WTC11 (cell line): ENCODE measurements around the gene MIX23. TPM values are rescaled to one million over a fixed set of nuclear protein-coding genes. Genes with fewer than 3 reads are reported as not detected.

Source experiments
- ATAC-seq: fragments of 200-7000 bp; cut with Tn5 transposase; 2 replicates; pipeline ENCODE4 v1.10.0; 2021; ENCODE audit warnings: mild to moderate bottlenecking, moderate library complexity
- CTCF ChIA-PET: fragments of 300-600 bp; sonication (Branson Sonifier 250); formaldehyde crosslinking; loops from one replicate; lab custom pipeline; 2021; ENCODE audit warnings: antibody characterized with exemption; lab: Charles Lee
- POLR2A ChIA-PET: fragments of 350-600 bp; sonication (Branson Sonifier 250); formaldehyde crosslinking; loops from one replicate; lab custom pipeline; 2021; ENCODE audit warnings: antibody characterized with exemption; lab: Charles Lee
- DNase-seq: peaks from one replicate; pipeline ENCODE4 v3.0.0; 2021; ENCODE audit warnings: low spot score
- H3K27ac Mint-ChIP-seq: 2 replicates; pipeline ENCODE4 v1.8.0; 2021; ENCODE audit warnings: mixed read lengths
- H3K27me3 Mint-ChIP-seq: 2 replicates; pipeline ENCODE4 v1.8.0; 2021; ENCODE audit warnings: low read depth, mild to moderate bottlenecking, moderate library complexity, mixed read lengths
- H3K36me3 Mint-ChIP-seq: 2 replicates; pipeline ENCODE4 v1.8.0; 2021; ENCODE audit warnings: mixed read lengths
- H3K4me1 Mint-ChIP-seq: 2 replicates; pipeline ENCODE4 v1.8.0; 2022; ENCODE audit warnings: mixed read lengths
- H3K4me3 Mint-ChIP-seq: 2 replicates; pipeline ENCODE4 v1.8.0; 2021; ENCODE audit warnings: mild to moderate bottlenecking, moderate library complexity, mixed read lengths
- H3K9me3 Mint-ChIP-seq: 2 replicates; pipeline ENCODE4 v1.8.0; 2021; ENCODE audit warnings: mixed read lengths
- ARID4B ChIP-seq: sonication (generic); formaldehyde crosslinking; IDR thresholded peaks from 2 replicates; pipeline ENCODE4 v1.8.0; 2023; ENCODE audit warnings: missing genetic modification reagents, mild to moderate bottlenecking, borderline replicate concordance
- ATF3 ChIP-seq: sonication (generic); formaldehyde crosslinking; conservative IDR thresholded peaks from 2 replicates; pipeline ENCODE4 v1.8.1; 2022; ENCODE audit warnings: mild to moderate bottlenecking, missing genetic modification reagents
- CREB1 ChIP-seq: sonication (generic); formaldehyde crosslinking; IDR thresholded peaks from 2 replicates; pipeline ENCODE4 v1.8.0; 2023; ENCODE audit warnings: mild to moderate bottlenecking, missing genetic modification reagents
- CREM ChIP-seq: sonication (generic); formaldehyde crosslinking; IDR thresholded peaks from 2 replicates; pipeline ENCODE4 v1.8.1; 2022; ENCODE audit warnings: mild to moderate bottlenecking, missing genetic modification reagents, moderate library complexity
- E2F5 ChIP-seq: sonication (generic); formaldehyde crosslinking; IDR thresholded peaks from 2 replicates; pipeline ENCODE4 v1.8.1; 2022; ENCODE audit warnings: mild to moderate bottlenecking, moderate library complexity, missing genetic modification reagents
- MXD4 ChIP-seq: fragments of 250-450 bp; sonication (Bioruptor Pico); IDR thresholded peaks from 2 replicates; pipeline ENCODE4 v1.8.0; 2021; ENCODE audit warnings: mild to moderate bottlenecking, moderate library complexity, borderline replicate concordance
- MYBL2 ChIP-seq: sonication (generic); formaldehyde crosslinking; IDR thresholded peaks from 2 replicates; pipeline ENCODE4 v1.8.1; 2023; ENCODE audit warnings: mild to moderate bottlenecking, moderate library complexity, missing genetic modification reagents
- NFATC4 ChIP-seq: fragments of 250-450 bp; sonication (Bioruptor Pico); IDR thresholded peaks from 2 replicates; pipeline ENCODE4 v1.9.0; 2021; ENCODE audit warnings: mild to moderate bottlenecking
- NFE2L1 ChIP-seq: sonication (generic); formaldehyde crosslinking; IDR thresholded peaks from 2 replicates; pipeline ENCODE4 v1.8.1; 2023; ENCODE audit warnings: missing genetic modification reagents
- NFYB ChIP-seq: sonication (generic); formaldehyde crosslinking; conservative IDR thresholded peaks from 2 replicates; pipeline ENCODE4 v1.8.0; 2022; ENCODE audit warnings: low read depth, missing genetic modification reagents
- NR3C1 ChIP-seq: sonication (generic); formaldehyde crosslinking; conservative IDR thresholded peaks from 2 replicates; pipeline ENCODE4 v1.8.1; 2023; ENCODE audit warnings: low read depth, mild to moderate bottlenecking, missing genetic modification reagents
- OVOL2 ChIP-seq: fragments of 250-450 bp; sonication (Bioruptor Pico); IDR thresholded peaks from 2 replicates; pipeline ENCODE4 v1.9.0; 2021; ENCODE audit warnings: mild to moderate bottlenecking, borderline replicate concordance
- SMAD3 ChIP-seq: sonication (generic); formaldehyde crosslinking; IDR thresholded peaks from 2 replicates; pipeline ENCODE4 v1.8.0; 2022; ENCODE audit warnings: missing genetic modification reagents, mild to moderate bottlenecking, borderline replicate concordance
- SP1 ChIP-seq: sonication (generic); formaldehyde crosslinking; conservative IDR thresholded peaks from 2 replicates; pipeline ENCODE4 v1.8.1; 2022; ENCODE audit warnings: missing genetic modification reagents
- TEAD4 ChIP-seq: sonication (generic); formaldehyde crosslinking; IDR thresholded peaks from 2 replicates; pipeline ENCODE4 v1.8.0; 2022; ENCODE audit warnings: mild to moderate bottlenecking, missing genetic modification reagents
- ZNF219 ChIP-seq: sonication (generic); formaldehyde crosslinking; IDR thresholded peaks from 2 replicates; pipeline ENCODE4 v1.8.0; 2023; ENCODE audit warnings: missing genetic modification reagents, mild to moderate bottlenecking, borderline replicate concordance
- ZNF232 ChIP-seq: sonication (generic); formaldehyde crosslinking; IDR thresholded peaks from 2 replicates; pipeline ENCODE4 v1.8.0; 2022; ENCODE audit warnings: mild to moderate bottlenecking, missing genetic modification reagents
- ZNF416 ChIP-seq: fragments of 250-450 bp; sonication (Bioruptor Pico); IDR thresholded peaks from 2 replicates; pipeline ENCODE4 v1.9.0; 2021; ENCODE audit warnings: mild to moderate bottlenecking, inconsistent platforms
- ZNF423 ChIP-seq: fragments of 250-450 bp; sonication (Bioruptor Pico); IDR thresholded peaks from 2 replicates; pipeline ENCODE4 v2.1.2; 2022; ENCODE audit warnings: mild to moderate bottlenecking, moderate library complexity
- ZNF532 ChIP-seq: fragments of 250-450 bp; sonication (Bioruptor Pico); IDR thresholded peaks from 2 replicates; pipeline ENCODE4 v1.9.0; 2021; ENCODE audit warnings: mild to moderate bottlenecking, borderline replicate concordance
- ZNF671 ChIP-seq: fragments of 250-450 bp; sonication (Bioruptor Pico); IDR thresholded peaks from 2 replicates; pipeline ENCODE4 v1.8.0; 2021; ENCODE audit warnings: mild to moderate bottlenecking
- total RNA-seq: library from RNA; stranded (reverse); gene quantifications from 3 replicates; pipeline ENCODE4 v1.2.3, GENCODE V29; 2021
- TF ChIP-seq, protein P1 (sequence below): sonication (generic); formaldehyde crosslinking; IDR thresholded peaks from 2 replicates; pipeline ENCODE4 v1.8.0; 2023; ENCODE audit warnings: missing genetic modification reagents
- TF ChIP-seq, protein P2 (sequence below): sonication (generic); formaldehyde crosslinking; IDR thresholded peaks from 2 replicates; pipeline ENCODE4 v1.8.0; 2022; ENCODE audit warnings: mild to moderate bottlenecking, missing genetic modification reagents

The MIX23 gene
- total RNA-seq, 1 experiment from 2014 or later = 81.7 TPM

DNA sequence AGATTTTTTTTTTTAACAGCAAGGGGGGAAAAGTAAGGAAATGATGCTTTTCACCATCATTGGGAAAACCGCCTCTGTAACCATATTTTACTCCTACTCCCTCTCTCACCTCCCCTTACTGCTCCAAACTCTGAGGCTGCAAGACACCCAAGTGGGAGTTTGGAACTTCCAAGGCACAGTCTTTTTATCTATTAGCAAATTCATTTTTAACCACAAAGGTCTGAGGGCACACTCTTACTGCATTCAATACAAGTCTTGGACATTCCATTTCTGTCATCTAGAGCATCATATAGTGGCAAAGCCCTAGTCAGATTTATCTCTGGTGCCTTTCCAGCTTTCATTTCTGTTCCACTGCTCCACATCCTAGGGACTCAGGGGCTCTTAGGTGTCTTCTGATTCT is 14.2 kb upstream of the MIX23 start:
- H3K4me1 Mint-ChIP-seq = peaks cover 19% of the 10 kb centered on the region
- POLR2A ChIA-PET = no interaction called here
- CTCF ChIA-PET = no interaction called here
- H3K4me3 Mint-ChIP-seq = no peak overlapping the region
- no peak for ATAC-seq
- DNase-seq = no peak
- no peak for TF ChIP-seq ZNF232 (CRISPR knock-in tag)
- no peak for TF ChIP-seq SP1 (CRISPR knock-in tag)
- TF ChIP-seq TEAD4 = no peak
- no peak for TF ChIP-seq MYBL2 (CRISPR knock-in tag)
- H3K36me3 Mint-ChIP-seq = peaks cover 8% of the 10 kb centered on the region; the same call in 1 of the 2 replicates
- H3K9me3 Mint-ChIP-seq = peaks cover 5% of the 10 kb centered on the region; the same call in 1 of the 2 replicates
- H3K27ac Mint-ChIP-seq = no peak overlapping the region
- H3K27me3 Mint-ChIP-seq = no peaks in the 10 kb centered on the region

DNA sequence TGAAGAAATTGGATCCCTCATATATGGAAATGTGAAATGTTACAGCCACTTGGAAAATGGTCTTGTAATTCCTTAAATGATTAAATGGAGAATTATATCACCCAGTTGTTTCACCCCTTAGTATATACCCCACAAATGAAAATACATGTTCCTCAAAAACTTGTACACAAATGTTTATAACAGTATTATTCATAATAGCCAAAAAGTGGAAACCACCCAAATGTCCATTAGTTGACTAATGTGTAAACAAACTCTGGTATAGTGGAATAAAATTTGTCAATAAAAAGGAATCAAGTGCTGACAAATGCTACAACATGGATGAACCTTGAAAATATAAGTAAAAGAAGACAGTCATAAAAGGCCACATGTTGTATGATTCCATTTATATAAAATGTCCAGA is 13.5 kb upstream of the MIX23 start:
- peaks cover 19% of the 10 kb centered on the region for H3K4me1 Mint-ChIP-seq
- no peak overlapping the region; the same call in 1 of the 2 replicates for H3K27ac Mint-ChIP-seq
- ChIA-PET POLR2A (no interaction called here), CTCF (interaction anchor here (0.9 kb wide), 1 partner anchor 13 kb away, joined by 4 read pairs; the partner anchor contains the start of gene FAM162A)
- peaks cover 8% of the 10 kb centered on the region; the same call in 1 of the 2 replicates for H3K36me3 Mint-ChIP-seq
- ATAC-seq (no peak), DNase-seq (no peak)
- no peak overlapping the region for H3K4me3 Mint-ChIP-seq
- no peak for TF ChIP-seq ZNF416 (CRISPR knock-in tag)
- no peak for TF ChIP-seq NFE2L1 (CRISPR knock-in tag)
- no peak for TF ChIP-seq CREB1
- TF ChIP-seq ZNF671 (CRISPR knock-in tag) = no peak
- no peak for TF ChIP-seq ATF3 (CRISPR knock-in tag)
- no peak for TF ChIP-seq ZNF219
- TF ChIP-seq ZNF532 (CRISPR knock-in tag) = no peak
- no peaks in the 10 kb centered on the region for H3K27me3 Mint-ChIP-seq
- H3K9me3 Mint-ChIP-seq = peaks cover 5% of the 10 kb centered on the region; the same call in 1 of the 2 replicates

- peaks cover 8% of the 10 kb centered on the region; the same call in 1 of the 2 replicates for H3K36me3 Mint-ChIP-seq
- no peak overlapping the region for H3K27ac Mint-ChIP-seq
- ChIA-PET POLR2A (no interaction called here), CTCF (interaction anchor here (0.7 to 0.9 kb wide), 2 partner anchors 12 to 284 kb away, joined by 4 read pairs; partner anchors contain the start of gene FAM162A)
- no peaks in the 10 kb centered on the region for H3K27me3 Mint-ChIP-seq
- peaks cover 19% of the 10 kb centered on the region for H3K4me1 Mint-ChIP-seq
- DNase-seq = no peak
- H3K4me3 Mint-ChIP-seq = no peak overlapping the region
- peaks cover 5% of the 10 kb centered on the region; the same call in 1 of the 2 replicates for H3K9me3 Mint-ChIP-seq
- ATAC-seq = no peak
- TF ChIP-seq OVOL2 = no peak
- TF ChIP-seq E2F5 = no peak
- TF ChIP-seq NFYB = no peak
- no peak for TF ChIP-seq ZNF423 (CRISPR knock-in tag)
- TF ChIP-seq ARID4B (CRISPR knock-in tag) = no peak
- TF ChIP-seq MXD4 = no peak
- TF ChIP-seq ZNF416 (CRISPR knock-in tag) = no peak
- TF ChIP-seq NFATC4 = no peak
- TF ChIP-seq, protein P1, sequence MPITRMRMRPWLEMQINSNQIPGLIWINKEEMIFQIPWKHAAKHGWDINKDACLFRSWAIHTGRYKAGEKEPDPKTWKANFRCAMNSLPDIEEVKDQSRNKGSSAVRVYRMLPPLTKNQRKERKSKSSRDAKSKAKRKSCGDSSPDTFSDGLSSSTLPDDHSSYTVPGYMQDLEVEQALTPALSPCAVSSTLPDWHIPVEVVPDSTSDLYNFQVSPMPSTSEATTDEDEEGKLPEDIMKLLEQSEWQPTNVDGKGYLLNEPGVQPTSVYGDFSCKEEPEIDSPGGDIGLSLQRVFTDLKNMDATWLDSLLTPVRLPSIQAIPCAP (CRISPR knock-in tag) = no peak
- no peak for TF ChIP-seq CREM (CRISPR knock-in tag)
- TF ChIP-seq SMAD3 (CRISPR knock-in tag) = no peak
- TF ChIP-seq NR3C1 (CRISPR knock-in tag) = no peak
- TF ChIP-seq, protein P2, sequence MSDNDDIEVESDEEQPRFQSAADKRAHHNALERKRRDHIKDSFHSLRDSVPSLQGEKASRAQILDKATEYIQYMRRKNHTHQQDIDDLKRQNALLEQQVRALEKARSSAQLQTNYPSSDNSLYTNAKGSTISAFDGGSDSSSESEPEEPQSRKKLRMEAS (CRISPR knock-in tag) = no peak
These were observed 12.6 kb upstream of the MIX23 start for GRCh38 chr3:122395582-122395981.
